Body of pancreas (tissue), 4 donors: ENCODE data around the gene MYO1C. TPM values are rescaled to one million over a fixed set of nuclear protein-coding genes. Genes with fewer than 3 reads are reported as not detected.

Experiments used
- ATAC-seq: fragments of 150-250 bp; one replicate; pipeline ENCODE4 v1.9.1; 2016
- DNase-seq, 4 donors: peaks; one replicate each; pipeline ENCODE4 v3.0.0-alpha.2; 2019
- H3K27ac ChIP-seq, 4 donors: fragments of 200-600 bp; sonication (generic); 1 replicate in 3 of 4; 2 replicates in 1 of 4; pipeline versions ENCODE4 v1.5.1 to v1.6.1; 2016 to 2019; ENCODE audit warnings: mild to moderate bottlenecking in 1 of 4, mixed read lengths in 1 of 4, moderate library complexity in 1 of 4
- H3K27me3 ChIP-seq, 2 donors: fragments of 200-600 bp; sonication (generic); one replicate each; pipeline ENCODE4 v1.6.0; 2016; ENCODE audit warnings: mild to moderate bottlenecking in 1 of 2
- H3K36me3 ChIP-seq, 2 donors: fragments of 200-600 bp; sonication (generic); replicated peaks in 1 of 2; 2 replicates each; pipeline ENCODE4 v1.5.1; 2016; ENCODE audit warnings: low read depth in 2 of 2; ENCODE audit not compliant: insufficient read depth in 1 of 2
- H3K4me1 ChIP-seq: fragments of 200-600 bp; sonication (generic); one replicate; pipeline ENCODE4 v1.6.0; 2016
- H3K4me3 ChIP-seq, 2 donors: fragments of 200-600 bp; sonication (generic); 1 replicate in 1 of 2; 2 replicates in 1 of 2; pipeline ENCODE4 v1.5.1; 2016 to 2019
- H3K9me3 ChIP-seq, 3 donors: fragments of 200-600 bp; sonication (generic); 1 replicate in 2 of 3; 2 replicates in 1 of 3; pipeline ENCODE4 v1.5.1; 2016
- POLR2A ChIP-seq, 3 donors: fragments of 450-650 bp; IDR thresholded peaks; one replicate each; pipeline ENCODE4 v1.6.1; 2016; ENCODE audit warnings: antibody characterized with exemption in 3 of 3, mild to moderate bottlenecking in 2 of 3
- WGBS, 2 donors: methylation state at CpG; one replicate each; pipeline ENCODE4 v1.1.5; 2017; 5-methylcytosine and 5-hydroxymethylcytosine counted together
- intact Hi-C: fragments of 100-400 bp; cut with DNase I; formaldehyde crosslinking; loops from one replicate; pipeline ENCODE4 v1.15.1; 2023
- total RNA-seq, 2 donors: library from RNA; depleted of rRNA; stranded (reverse); fragments of >200 nt; gene quantifications; one replicate each; pipeline ENCODE4 v1.1.0, GENCODE V29; 2016
- TF ChIP-seq, protein P1 (sequence below), 7 experiments: fragments of 450-650 bp in 4 of 7; fragments of 200-600 bp in 3 of 7; sonication (generic) in 3 of 7; IDR thresholded peaks; one replicate each; pipeline ENCODE4 v1.5.1; 2016 to 2019; ENCODE audit warnings: antibody characterized with exemption in 7 of 7

MYO1C gene
- total RNA-seq, 2 donors from 2014 or later = 77.3 to 94.6 TPM

- DNase-seq (no peak), ATAC-seq (no peak)
- Histone ChIP-seq H3K9me3 (no peaks in the 10 kb centered on the region), H3K4me1 (no peaks in the 10 kb centered on the region), H3K27me3 (no peaks in the 10 kb centered on the region), H3K36me3 (no peaks in the 10 kb centered on the region), H3K27ac (no peak overlapping the region), H3K4me3 (no peak overlapping the region)
- TF ChIP-seq POLR2A (IDR thresholded peaks at IDR 0.05) = no peak
- TF ChIP-seq, protein P1, sequence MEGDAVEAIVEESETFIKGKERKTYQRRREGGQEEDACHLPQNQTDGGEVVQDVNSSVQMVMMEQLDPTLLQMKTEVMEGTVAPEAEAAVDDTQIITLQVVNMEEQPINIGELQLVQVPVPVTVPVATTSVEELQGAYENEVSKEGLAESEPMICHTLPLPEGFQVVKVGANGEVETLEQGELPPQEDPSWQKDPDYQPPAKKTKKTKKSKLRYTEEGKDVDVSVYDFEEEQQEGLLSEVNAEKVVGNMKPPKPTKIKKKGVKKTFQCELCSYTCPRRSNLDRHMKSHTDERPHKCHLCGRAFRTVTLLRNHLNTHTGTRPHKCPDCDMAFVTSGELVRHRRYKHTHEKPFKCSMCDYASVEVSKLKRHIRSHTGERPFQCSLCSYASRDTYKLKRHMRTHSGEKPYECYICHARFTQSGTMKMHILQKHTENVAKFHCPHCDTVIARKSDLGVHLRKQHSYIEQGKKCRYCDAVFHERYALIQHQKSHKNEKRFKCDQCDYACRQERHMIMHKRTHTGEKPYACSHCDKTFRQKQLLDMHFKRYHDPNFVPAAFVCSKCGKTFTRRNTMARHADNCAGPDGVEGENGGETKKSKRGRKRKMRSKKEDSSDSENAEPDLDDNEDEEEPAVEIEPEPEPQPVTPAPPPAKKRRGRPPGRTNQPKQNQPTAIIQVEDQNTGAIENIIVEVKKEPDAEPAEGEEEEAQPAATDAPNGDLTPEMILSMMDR (IDR thresholded peaks at IDR 0.05) = no peak
- intact Hi-C loops = no loop called here
- 94 to 98% methylated on average over 4 of the region's 4 CpGs for WGBS, 2 donors
Measured at GRCh38 chr17:1442187-1442586, 50.3 kb downstream of the MYO1C start.

- Histone ChIP-seq H3K4me1 (no peaks in the 10 kb centered on the region), H3K9me3 (no peaks in the 10 kb centered on the region), H3K27me3 (no peaks in the 10 kb centered on the region), H3K36me3 (peaks cover 0 to 5% of the 10 kb centered on the region in 2 donors), H3K27ac (no peak overlapping the region), H3K4me3 (no peak overlapping the region)
- intact Hi-C loops = no loop called here
- no peak for DNase-seq
- ATAC-seq = no peak
- TF ChIP-seq, protein P1 (IDR thresholded peaks at IDR 0.05) = no peak
- no peak for TF ChIP-seq POLR2A (IDR thresholded peaks at IDR 0.05)
- WGBS, 2 donors = 96 to 100% methylated on average over 8 of the region's 8 CpGs
Measured at GRCh38 chr17:1440921-1441320, 51.6 kb downstream of the MYO1C start.

GRCh38 chr17:1438593-1439083 is 53.8 kb downstream of the MYO1C start:
- peaks cover 0 to 8% of the 10 kb centered on the region in 2 donors for H3K36me3 ChIP-seq
- no peaks in the 10 kb centered on the region for H3K4me1 ChIP-seq
- H3K9me3 ChIP-seq = no peaks in the 10 kb centered on the region
- no peak for DNase-seq
- H3K27me3 ChIP-seq = no peaks in the 10 kb centered on the region
- ATAC-seq = no peak
- no peak overlapping the region for H3K27ac ChIP-seq
- WGBS, 2 donors = 56 to 65% methylated on average over 10 to 11 of the region's 11 CpGs
- intact Hi-C loops = no loop called here
- H3K4me3 ChIP-seq = no peak overlapping the region
- TF ChIP-seq, protein P1 (IDR thresholded peaks at IDR 0.05) = no peak
- TF ChIP-seq POLR2A (IDR thresholded peaks at IDR 0.05) = no peak

DNA sequence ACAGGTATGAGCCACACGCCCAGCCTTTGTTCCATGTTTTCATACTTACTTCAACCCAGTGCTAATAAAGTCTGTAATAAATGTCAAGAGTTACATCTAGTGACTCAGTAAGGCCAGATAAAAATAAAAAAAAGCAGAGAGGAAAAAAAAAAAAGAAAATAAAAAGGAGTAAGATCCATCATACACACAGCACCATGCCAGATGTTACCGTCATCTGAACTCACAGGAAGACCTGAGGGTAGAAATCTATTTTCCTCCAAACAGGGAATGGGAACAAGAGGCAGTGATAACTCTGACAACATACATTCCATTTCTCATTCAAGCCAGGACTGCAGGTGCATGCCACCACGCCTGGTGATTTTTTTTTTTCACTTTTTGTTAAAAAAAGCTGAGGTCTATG is 57.2 kb downstream of the MYO1C start:
- 69 to 88% methylated on average over 3 of the region's 3 CpGs for WGBS, 2 donors
- intact Hi-C loops = no loop called here

DNA sequence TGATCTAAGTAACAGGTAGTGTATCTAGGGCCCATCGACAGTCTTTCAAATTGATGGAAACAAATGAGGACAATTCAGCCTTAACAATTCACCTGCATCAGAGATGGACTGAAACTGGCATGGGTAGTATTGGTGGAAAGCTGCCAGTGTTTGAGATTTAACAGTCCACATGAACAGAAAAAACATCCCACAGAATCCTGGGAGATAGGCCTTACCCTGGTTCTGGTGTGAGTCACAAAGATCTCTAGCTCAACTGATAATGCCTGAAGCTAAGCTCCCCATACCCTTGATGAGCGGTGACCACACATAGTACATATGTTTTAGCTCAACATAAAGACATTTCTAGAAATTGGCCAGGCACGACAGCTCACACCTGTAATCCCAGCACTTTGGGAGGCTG is 58.3 kb downstream of the MYO1C start:
- WGBS, 2 donors = 96 to 97% methylated on average over 3 of the region's 3 CpGs
- DNase-seq = no peak
- H3K36me3 ChIP-seq = peaks cover 0 to 8% of the 10 kb centered on the region in 2 donors

More for the DNA sequence above, 57.2 kb downstream of the MYO1C start:
- H3K27me3 ChIP-seq = no peaks in the 10 kb centered on the region
- no peak overlapping the region for H3K4me3 ChIP-seq
- no peak overlapping the region for H3K27ac ChIP-seq
- no peaks in the 10 kb centered on the region for H3K9me3 ChIP-seq
- DNase-seq (no peak), ATAC-seq (no peak)
- H3K4me1 ChIP-seq = peaks cover 7% of the 10 kb centered on the region
- TF ChIP-seq, protein P1 (IDR thresholded peaks at IDR 0.05) = no peak
- no peak for TF ChIP-seq POLR2A (IDR thresholded peaks at IDR 0.05)
- peaks cover 0 to 8% of the 10 kb centered on the region in 2 donors for H3K36me3 ChIP-seq

More for the DNA sequence above, 58.3 kb downstream of the MYO1C start:
- Histone ChIP-seq H3K27me3 (no peaks in the 10 kb centered on the region), H3K4me1 (peaks cover 7% of the 10 kb centered on the region), H3K27ac (no peak overlapping the region), H3K4me3 (no peak overlapping the region), H3K9me3 (no peaks in the 10 kb centered on the region)
- ATAC-seq = no peak
- intact Hi-C loops = no loop called here
- TF ChIP-seq POLR2A (IDR thresholded peaks at IDR 0.05) = no peak
- TF ChIP-seq, protein P1 (IDR thresholded peaks at IDR 0.05) = no peak
